ENCODE data around the gene GRID1. TPM values are rescaled to one million over a fixed set of nuclear protein-coding genes. Genes with fewer than 3 reads are reported as not detected.

GRID1 gene
- total RNA-seq, 1 donor from 2014 or later: under 0.01 TPM

DNA sequence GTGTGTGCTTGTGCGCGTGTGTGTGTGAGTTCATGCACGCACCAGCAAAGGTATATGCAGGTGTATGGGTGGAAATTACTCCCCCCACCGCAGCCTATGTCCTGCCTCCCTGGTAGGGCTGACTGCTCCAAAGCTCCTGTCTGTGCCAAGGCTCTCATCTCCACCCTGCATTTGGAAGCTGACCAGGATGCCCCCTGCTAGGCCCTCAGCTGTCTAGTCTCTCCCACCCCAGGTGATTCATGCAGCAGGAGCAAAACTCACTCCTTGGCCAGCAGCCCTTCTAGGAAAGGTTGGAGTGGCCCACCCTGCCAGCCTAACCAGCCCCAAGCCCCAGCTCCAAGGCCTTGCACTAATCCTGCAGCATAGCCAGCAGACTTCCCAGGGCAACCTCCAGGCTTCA is 148.4 kb downstream of the GRID1 start:
- Histone ChIP-seq H3K36me3 (ENCODE audit: control insufficient read depth, insufficient read depth, low read length) (no peaks in the 10 kb centered on the region), H3K27me3 (ENCODE audit: control insufficient read depth, insufficient read depth, low read length) (no peaks in the 10 kb centered on the region), H3K4me3 (ENCODE audit: low read depth, low read length) (no peak overlapping the region)
- TF ChIP-seq, protein P1, sequence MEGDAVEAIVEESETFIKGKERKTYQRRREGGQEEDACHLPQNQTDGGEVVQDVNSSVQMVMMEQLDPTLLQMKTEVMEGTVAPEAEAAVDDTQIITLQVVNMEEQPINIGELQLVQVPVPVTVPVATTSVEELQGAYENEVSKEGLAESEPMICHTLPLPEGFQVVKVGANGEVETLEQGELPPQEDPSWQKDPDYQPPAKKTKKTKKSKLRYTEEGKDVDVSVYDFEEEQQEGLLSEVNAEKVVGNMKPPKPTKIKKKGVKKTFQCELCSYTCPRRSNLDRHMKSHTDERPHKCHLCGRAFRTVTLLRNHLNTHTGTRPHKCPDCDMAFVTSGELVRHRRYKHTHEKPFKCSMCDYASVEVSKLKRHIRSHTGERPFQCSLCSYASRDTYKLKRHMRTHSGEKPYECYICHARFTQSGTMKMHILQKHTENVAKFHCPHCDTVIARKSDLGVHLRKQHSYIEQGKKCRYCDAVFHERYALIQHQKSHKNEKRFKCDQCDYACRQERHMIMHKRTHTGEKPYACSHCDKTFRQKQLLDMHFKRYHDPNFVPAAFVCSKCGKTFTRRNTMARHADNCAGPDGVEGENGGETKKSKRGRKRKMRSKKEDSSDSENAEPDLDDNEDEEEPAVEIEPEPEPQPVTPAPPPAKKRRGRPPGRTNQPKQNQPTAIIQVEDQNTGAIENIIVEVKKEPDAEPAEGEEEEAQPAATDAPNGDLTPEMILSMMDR (IDR thresholded peaks at IDR 0.05; ENCODE audit: insufficient read depth, low read length, severe bottlenecking): no peak
- FAIRE-seq (no peak), DNase-seq (ENCODE audit: low read depth) (no peak)

DNA sequence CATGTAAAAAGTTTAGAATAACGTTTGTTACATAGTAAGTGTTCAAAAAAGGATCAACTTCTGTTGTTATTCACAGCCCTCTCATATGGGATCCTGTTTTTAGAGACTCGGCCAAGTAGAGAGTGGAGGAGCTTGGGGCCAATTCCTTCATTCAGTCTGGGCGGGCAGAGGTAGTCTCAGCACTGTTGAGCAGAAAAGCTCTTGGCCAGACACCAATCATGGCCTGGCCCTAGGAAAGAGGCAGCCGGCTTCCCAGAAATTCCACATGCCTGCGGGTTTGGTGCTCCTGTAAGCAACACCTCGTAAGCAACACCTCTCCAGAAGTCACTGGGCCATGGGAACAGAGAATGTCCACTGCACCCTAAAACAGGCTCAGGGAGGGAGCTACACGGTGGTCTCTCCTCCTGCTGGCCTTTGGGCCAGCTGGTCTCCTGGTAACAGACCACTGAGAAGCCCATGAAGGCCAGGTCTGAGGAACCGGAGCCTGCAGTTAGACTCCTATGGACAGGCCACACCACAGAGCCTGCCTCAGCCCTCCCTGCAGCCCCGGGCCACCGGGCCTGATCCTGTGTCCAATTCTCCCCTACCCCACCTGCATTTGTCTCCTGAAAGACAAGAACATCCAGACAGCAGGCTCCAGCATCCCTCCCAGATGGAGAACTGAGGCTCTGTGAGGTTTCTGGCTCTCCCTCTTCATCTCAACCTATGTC is 149.1 kb downstream of the GRID1 start:
- no peak for DNase-seq (ENCODE audit: low read depth)
- TF ChIP-seq, protein P1 (IDR thresholded peaks at IDR 0.05; ENCODE audit: insufficient read depth, low read length, severe bottlenecking): no peak
- Histone ChIP-seq H3K36me3 (ENCODE audit: control insufficient read depth, insufficient read depth, low read length) (no peaks in the 10 kb centered on the region), H3K4me3 (ENCODE audit: low read depth, low read length) (no peak overlapping the region), H3K27me3 (ENCODE audit: control insufficient read depth, insufficient read depth, low read length) (no peaks in the 10 kb centered on the region)
- no peak for FAIRE-seq

DNA sequence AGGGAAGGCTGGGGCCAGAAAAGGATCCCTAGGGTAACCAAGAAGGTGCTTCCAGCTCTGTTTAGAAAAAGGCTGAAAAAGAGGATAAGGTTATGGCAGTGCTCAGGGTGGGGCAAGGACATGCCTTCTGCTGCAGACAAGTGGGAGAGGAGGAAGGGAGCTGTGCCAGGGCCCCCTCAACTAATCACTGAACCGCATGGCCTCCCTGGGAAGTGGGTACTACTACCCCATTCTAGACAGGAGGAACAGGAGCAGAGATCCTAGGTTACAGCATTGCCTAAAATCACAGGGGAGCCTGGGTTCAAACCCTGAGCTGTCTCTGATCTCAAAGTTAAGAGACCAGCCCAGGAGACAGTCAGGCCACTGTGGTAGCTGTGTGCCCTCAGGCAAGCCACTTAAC is 149.7 kb downstream of the GRID1 start:
- Histone ChIP-seq H3K36me3 (ENCODE audit: control insufficient read depth, insufficient read depth, low read length) (no peaks in the 10 kb centered on the region), H3K4me3 (ENCODE audit: low read depth, low read length) (no peak overlapping the region), H3K27me3 (ENCODE audit: control insufficient read depth, insufficient read depth, low read length) (no peaks in the 10 kb centered on the region)
- FAIRE-seq: no peak
- TF ChIP-seq, protein P1 (IDR thresholded peaks at IDR 0.05; ENCODE audit: insufficient read depth, low read length, severe bottlenecking): no peak
- DNase-seq (ENCODE audit: low read depth): no peak

GRCh38 chr10:86215712-86216111 is 150.9 kb downstream of the GRID1 start:
- no peaks in the 10 kb centered on the region for H3K36me3 ChIP-seq (ENCODE audit: control insufficient read depth, insufficient read depth, low read length)
- TF ChIP-seq, protein P1 (IDR thresholded peaks at IDR 0.05; ENCODE audit: insufficient read depth, low read length, severe bottlenecking): no peak
- FAIRE-seq (no peak), DNase-seq (ENCODE audit: low read depth) (no peak)
- no peak overlapping the region for H3K4me3 ChIP-seq (ENCODE audit: low read depth, low read length)
- H3K27me3 ChIP-seq (ENCODE audit: control insufficient read depth, insufficient read depth, low read length): no peaks in the 10 kb centered on the region

- FAIRE-seq (no peak), DNase-seq (ENCODE audit: low read depth) (no peak)
- Histone ChIP-seq H3K27me3 (ENCODE audit: control insufficient read depth, insufficient read depth, low read length) (no peaks in the 10 kb centered on the region), H3K4me3 (ENCODE audit: low read depth, low read length) (no peak overlapping the region), H3K36me3 (ENCODE audit: control insufficient read depth, insufficient read depth, low read length) (no peaks in the 10 kb centered on the region)
- TF ChIP-seq, protein P1 (IDR thresholded peaks at IDR 0.05; ENCODE audit: insufficient read depth, low read length, severe bottlenecking): no peak
These were observed 151.5 kb downstream of the GRID1 start for GRCh38 chr10:86215046-86215445.

- Histone ChIP-seq H3K27me3 (ENCODE audit: control insufficient read depth, insufficient read depth, low read length) (no peaks in the 10 kb centered on the region), H3K36me3 (ENCODE audit: control insufficient read depth, insufficient read depth, low read length) (no peaks in the 10 kb centered on the region), H3K4me3 (ENCODE audit: low read depth, low read length) (no peak overlapping the region)
- no peak for DNase-seq (ENCODE audit: low read depth)
- TF ChIP-seq, protein P1 (IDR thresholded peaks at IDR 0.05; ENCODE audit: insufficient read depth, low read length, severe bottlenecking): no peak
- no peak for FAIRE-seq
These were observed 153.4 kb downstream of the GRID1 start for GRCh38 chr10:86213148-86213547.

All from bronchial epithelial cell (primary cell).